Large intestine (tissue), 3 donors: ENCODE data around the gene NIFK. TPM values are rescaled to one million over a fixed set of nuclear protein-coding genes. Genes with fewer than 3 reads are reported as not detected.

Source experiments
- DNase-seq, 2 donors: peaks; one replicate each; pipeline versions ENCODE4 v3.0.0 to v3.0.0-alpha.2; 2013
- H3K27ac ChIP-seq: one replicate; pipeline ENCODE4 v1.5.1; 2013; ENCODE audit warnings: low read length
- H3K27me3 ChIP-seq: 2 replicates; pipeline ENCODE4 v1.6.1; 2013; ENCODE audit warnings: low read length; ENCODE audit not compliant: control insufficient read depth, insufficient read depth
- H3K36me3 ChIP-seq: 2 replicates; pipeline ENCODE4 v1.6.1; 2013; ENCODE audit warnings: low read length; ENCODE audit not compliant: control insufficient read depth, insufficient read depth
- H3K4me1 ChIP-seq: one replicate; pipeline ENCODE4 v1.6.1; 2013; ENCODE audit warnings: low read length; ENCODE audit not compliant: control insufficient read depth, insufficient read depth
- H3K4me3 ChIP-seq: one replicate; pipeline ENCODE4 v1.5.1; 2013; ENCODE audit warnings: low read length
- H3K9me3 ChIP-seq: one replicate; pipeline ENCODE4 v1.6.1; 2013; ENCODE audit warnings: mild to moderate bottlenecking, low read depth, low read length, moderate library complexity; ENCODE audit not compliant: control insufficient read depth
- WGBS: methylation state at CpG from one replicate; pipeline ENCODE4 v1.1.5; 2013; ENCODE audit warnings: low lambda C conversion rate; ENCODE audit not compliant: insufficient coverage; 5-methylcytosine and 5-hydroxymethylcytosine counted together
- polyA plus RNA-seq: library from polyadenylated mRNA; unstranded; fragments of 120-200 nt; gene quantifications from one replicate; pipeline ENCODE4 v1.2.1, GENCODE V29; 2013

NIFK gene
- polyA plus RNA-seq, 1 donor, result 64.4 TPM

DNA sequence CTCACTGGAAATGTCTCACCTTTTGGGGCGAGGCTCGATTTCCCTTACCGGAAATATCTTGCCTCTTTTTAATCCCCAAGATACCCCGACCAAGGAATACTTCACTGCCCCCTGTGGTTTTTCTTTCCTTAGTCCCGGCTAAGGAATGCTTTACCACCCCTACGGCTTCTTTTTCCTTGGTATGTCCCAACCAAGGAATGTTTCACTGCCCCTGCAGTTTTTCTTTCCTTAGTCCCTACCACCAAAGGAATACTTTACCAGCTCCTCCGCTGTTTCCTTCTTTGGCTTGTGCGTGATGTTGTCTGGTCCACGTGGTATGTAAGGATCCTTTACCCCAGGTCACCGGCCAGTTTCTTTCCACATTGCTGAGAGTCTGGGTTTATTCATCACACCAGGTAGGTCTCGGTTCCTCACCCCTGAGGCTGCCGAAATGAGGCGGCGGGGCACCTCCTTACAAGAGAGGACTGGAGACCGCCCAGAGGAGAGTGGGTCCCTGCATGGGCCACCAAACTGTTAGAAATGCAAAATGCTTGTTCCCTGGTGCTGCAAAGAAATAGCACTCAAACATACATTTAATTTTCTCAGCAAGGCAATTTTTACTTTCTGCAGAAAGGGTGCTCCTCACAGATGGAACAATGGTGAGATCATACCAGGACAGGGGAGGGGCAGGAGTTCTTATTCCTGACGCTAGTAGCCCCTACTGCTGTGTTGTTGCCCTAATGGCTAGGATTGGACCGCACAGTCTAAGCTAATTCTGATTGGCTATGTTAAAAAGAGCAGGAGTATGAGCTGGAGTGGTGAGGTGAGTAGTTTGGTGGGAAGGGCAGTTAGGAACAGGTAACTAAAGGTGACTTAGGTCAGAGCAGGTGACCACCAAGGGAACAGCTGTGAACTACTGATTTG lies 54.0 kb downstream of the NIFK start:
- H3K4me3 ChIP-seq, result no peak overlapping the region
- WGBS, result 100% methylated on average over 2 of the region's 17 CpGs
- no peak overlapping the region for H3K27ac ChIP-seq
- DNase-seq, result no peak
- peaks cover 18% of the 10 kb centered on the region for H3K9me3 ChIP-seq
- no peaks in the 10 kb centered on the region for H3K4me1 ChIP-seq
- H3K36me3 ChIP-seq, result no peaks in the 10 kb centered on the region
- H3K27me3 ChIP-seq, result no peaks in the 10 kb centered on the region

- no peak for DNase-seq
- Histone ChIP-seq H3K9me3 (peaks cover 17% of the 10 kb centered on the region), H3K27ac (no peak overlapping the region), H3K4me1 (no peaks in the 10 kb centered on the region), H3K27me3 (no peaks in the 10 kb centered on the region), H3K4me3 (no peak overlapping the region), H3K36me3 (no peaks in the 10 kb centered on the region)
Observed at GRCh38 chr2:121677855-121678254, 58.8 kb downstream of the NIFK start.

Other genes starting within 250 kb of the NIFK start
- not detected for gene RNU4ATAC, start 206.0 kb downstream of the NIFK start, polyA plus RNA-seq
- 31.8 TPM for gene CLASP1, start 87.4 kb downstream of the NIFK start, polyA plus RNA-seq
- 56.9 TPM for gene TSN, start 18.8 kb upstream of the NIFK start, polyA plus RNA-seq